Endothelial cell of umbilical vein (primary cell): ENCODE measurements around the gene HPSE2. TPM values are rescaled to one million over a fixed set of nuclear protein-coding genes. Genes with fewer than 3 reads are reported as not detected.

Experiments used
- BruUV-seq: library from RNA; stranded (reverse); fragments of 400-500 nt; replicated peaks from 2 replicates; lab custom pipeline; 2021; lab: Mats Ljungman, UMichigan
- CTCF ChIA-PET: fragments of 300-600, 350-600 bp; sonication (Branson Sonifier 250); formaldehyde crosslinking; loops from one replicate; lab custom pipeline; 2021; ENCODE audit warnings: antibody characterized with exemption, inconsistent platforms; lab: Charles Lee
- POLR2A ChIA-PET: fragments of 300-600, 350-600 bp; sonication (Branson Sonifier 250); formaldehyde crosslinking; loops from one replicate; lab custom pipeline; 2021; ENCODE audit warnings: antibody characterized with exemption, inconsistent platforms; lab: Charles Lee
- DNase-seq: peaks from one replicate; pipeline ENCODE4 v3.0.0-alpha.2; 2011; ENCODE audit warnings: low read depth, low spot score
- FAIRE-seq: peaks from 2 replicates; lab custom pipeline; 2011; peaks lifted over from hg19 to GRCh38; lab: Jason Lieb, UNC
- H2AFZ ChIP-seq: 2 replicates; pipeline ENCODE4 v1.6.0; 2012; ENCODE audit warnings: low read depth, low read length, control low read depth, inconsistent platforms
- H3K27ac ChIP-seq: 2 replicates; pipeline ENCODE4 v1.5.1; 2011; ENCODE audit warnings: low read depth, mild to moderate bottlenecking, control low read depth, low read length, moderate library complexity; ENCODE audit not compliant: insufficient read depth
- H3K27me3 ChIP-seq, 2 experiments: 2 replicates each; pipeline versions ENCODE4 v1.6.0 to v1.6.1; 2011; ENCODE audit warnings: low read length in 2 of 2, mixed read lengths in 1 of 2; ENCODE audit not compliant: control insufficient read depth in 2 of 2, insufficient read depth in 2 of 2
- H3K36me3 ChIP-seq, 2 experiments: 2 replicates in 1 of 2; 3 replicates in 1 of 2; pipeline ENCODE4 v1.5.1; 2011; ENCODE audit warnings: low read length in 2 of 2, mild to moderate bottlenecking in 1 of 2, moderate library complexity in 1 of 2; ENCODE audit not compliant: control insufficient read depth in 2 of 2, insufficient read depth in 2 of 2; ENCODE audit errors: extremely low read depth in 1 of 2
- H3K4me1 ChIP-seq: 3 replicates; pipeline ENCODE4 v1.5.1; 2011; ENCODE audit warnings: mild to moderate bottlenecking, low read length; ENCODE audit not compliant: control insufficient read depth, insufficient read depth; ENCODE audit errors: extremely low read depth
- H3K4me2 ChIP-seq: 2 replicates; pipeline ENCODE4 v1.6.1; 2011; ENCODE audit warnings: low read length, control low read depth, mixed read lengths; ENCODE audit not compliant: insufficient read depth
- H3K4me3 ChIP-seq, 3 experiments: fragments of 200-600 bp in 1 of 3; sonication (generic), shearing (Covaris generic) in 1 of 3; replicated peaks in 1 of 3; 2 replicates each; pipeline ENCODE4 v1.5.1; 2011 to 2016; ENCODE audit warnings: control low read depth in 3 of 3, low read length in 3 of 3, mild to moderate bottlenecking in 2 of 3, inconsistent platforms in 1 of 3, low read depth in 1 of 3, moderate library complexity in 1 of 3; ENCODE audit not compliant: insufficient read depth in 1 of 3
- H3K79me2 ChIP-seq: 2 replicates; pipeline ENCODE4 v1.6.0; 2012; ENCODE audit warnings: low read length, inconsistent platforms; ENCODE audit not compliant: control insufficient read depth, insufficient read depth
- H3K9ac ChIP-seq: replicated peaks from 2 replicates; pipeline ENCODE3; 2011; ENCODE audit warnings: low read length, control low read depth; ENCODE audit not compliant: insufficient read depth; ENCODE audit errors: extremely low read depth
- H3K9me1 ChIP-seq: replicated peaks from 3 replicates; pipeline ENCODE4 v1.6.0; 2011; ENCODE audit warnings: mild to moderate bottlenecking, low read length; ENCODE audit not compliant: control insufficient read depth, insufficient read depth; ENCODE audit errors: extremely low read depth
- H3K9me3 ChIP-seq: replicated peaks from 2 replicates; pipeline ENCODE4 v1.5.1; 2012; ENCODE audit warnings: low read length, inconsistent platforms; ENCODE audit not compliant: control insufficient read depth, insufficient read depth
- H4K20me1 ChIP-seq: replicated peaks from 2 replicates; pipeline ENCODE3; 2011; ENCODE audit warnings: mild to moderate bottlenecking, low read length; ENCODE audit not compliant: control insufficient read depth, insufficient read depth; ENCODE audit errors: extremely low read depth
- CTCF ChIP-seq, 2 donors: IDR thresholded peaks; 1 replicate in 1 of 2; 2 replicates in 1 of 2; pipeline ENCODE4 v1.5.1; 2011; ENCODE audit warnings: low read length in 2 of 2, mild to moderate bottlenecking in 2 of 2, moderate library complexity in 2 of 2, control low read depth in 1 of 2, inconsistent platforms in 1 of 2, low read depth in 1 of 2; ENCODE audit not compliant: insufficient read depth in 1 of 2; ENCODE audit errors: extremely low read depth in 1 of 2
- EZH2 ChIP-seq: IDR thresholded peaks from 2 replicates; pipeline ENCODE4 v1.6.1; 2012; ENCODE audit warnings: borderline replicate concordance, low read depth, mild to moderate bottlenecking, moderate library complexity, low read length, inconsistent platforms; ENCODE audit not compliant: severe bottlenecking
- FOS ChIP-seq: IDR thresholded peaks from 2 replicates; pipeline ENCODE4 v1.6.1; 2011; ENCODE audit warnings: mild to moderate bottlenecking, low read length, moderate library complexity, borderline replicate concordance; ENCODE audit not compliant: insufficient read depth
- GATA2 ChIP-seq: IDR thresholded peaks from 2 replicates; pipeline ENCODE4 v1.7.0; 2011; ENCODE audit warnings: low read depth, mild to moderate bottlenecking, moderate library complexity, mixed read lengths, low read length; ENCODE audit not compliant: insufficient read length, insufficient read depth
- JUN ChIP-seq: IDR thresholded peaks from 2 replicates; pipeline ENCODE4 v1.6.1; 2011; ENCODE audit warnings: borderline replicate concordance, low read depth; ENCODE audit not compliant: insufficient read length, insufficient read depth
- MYC ChIP-seq: IDR thresholded peaks from one replicate; pipeline ENCODE4 v1.6.1; 2011; ENCODE audit warnings: mild to moderate bottlenecking, low read depth, low read length
- POLR2A ChIP-seq: IDR thresholded peaks from 2 replicates; pipeline ENCODE4 v1.6.1; 2012; ENCODE audit warnings: low read depth, mild to moderate bottlenecking, control low read depth, low read length
- POLR2AphosphoS5 ChIP-seq: IDR thresholded peaks from 2 replicates; pipeline ENCODE4 v1.6.1; 2012; ENCODE audit warnings: low read depth, mild to moderate bottlenecking, control low read depth, low read length, moderate library complexity; ENCODE audit not compliant: insufficient read depth
- dilution Hi-C: fragments of 300-500 bp; cut with MboI; formaldehyde crosslinking; loops from one replicate; pipeline ENCODE4 v1.15.0; 2019; ENCODE audit warnings: low sequenced_read_pairs; ENCODE audit not compliant: extremely low pct_ligation_motif_present
- intact Hi-C: fragments of 100-400 bp; cut with micrococcal nuclease; formaldehyde crosslinking; loops from one replicate; pipeline ENCODE4 v1.10.0; 2022
- polyA plus RNA-seq, 4 experiments: library from polyadenylated mRNA; depleted of rRNA in 3 of 4; stranded (reverse) in 3 of 4; unstranded in 1 of 4; fragments of >200 nt; gene quantifications; 2 replicates each; pipeline versions ENCODE4 v1.2.1 to v1.2.3, GENCODE V29; 2011 to 2012; ENCODE audit warnings: missing spikeins in 1 of 4
- total RNA-seq: library from RNA; stranded (reverse); gene quantifications from 2 replicates; pipeline ENCODE4 v1.2.3, GENCODE V29; 2021
- TF ChIP-seq, protein P1 (sequence below): IDR thresholded peaks from 2 replicates; pipeline ENCODE4 v1.6.1; 2011; ENCODE audit not compliant: insufficient read depth, insufficient read length

HPSE2 gene
- total and polyA plus RNA-seq, 2 donors (not counting 3 experiments of a cell fraction or from before 2014, with no cell fraction given): not detected

DNA sequence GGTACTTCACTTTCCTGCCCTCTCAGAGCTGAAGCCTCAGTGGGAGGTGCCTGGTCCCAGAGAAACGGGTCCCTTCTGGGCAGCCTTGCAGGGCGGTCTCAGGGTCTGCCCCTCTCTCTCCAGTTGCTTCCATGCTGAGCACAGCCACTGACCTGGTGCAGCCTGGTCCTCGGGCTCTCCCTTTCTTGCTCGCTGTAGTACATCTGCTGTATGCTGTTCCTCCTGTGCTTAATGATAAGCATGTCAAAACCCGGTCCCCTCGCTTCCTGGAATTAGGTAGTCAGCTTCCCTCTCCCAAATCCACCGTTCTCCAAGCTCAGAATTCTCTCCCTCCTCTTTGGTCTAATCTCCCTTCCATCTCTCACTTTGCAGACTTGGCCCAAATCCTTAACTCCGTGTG, 777.9 kb downstream of the HPSE2 start:
- TF ChIP-seq MYC (no peak), EZH2 (no peak), CTCF (IDR thresholded peaks at IDR 0.05; ENCODE audit: extremely low read depth in 1 of 2, insufficient read depth in 1 of 2, low read depth in 1 of 2, low read length in 2 of 2) (no peak), POLR2AphosphoS5 (no peak), FOS (no peak), JUN (no peak), POLR2A (no peak), GATA2 (no peak)
- TF ChIP-seq, protein P1, sequence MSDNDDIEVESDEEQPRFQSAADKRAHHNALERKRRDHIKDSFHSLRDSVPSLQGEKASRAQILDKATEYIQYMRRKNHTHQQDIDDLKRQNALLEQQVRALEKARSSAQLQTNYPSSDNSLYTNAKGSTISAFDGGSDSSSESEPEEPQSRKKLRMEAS: no peak
- Histone ChIP-seq H3K4me1 (peaks cover 15% of the 10 kb centered on the region), H3K4me2 (no peak overlapping the region), H3K36me3 (no peaks in the 10 kb centered on the region), H3K9me3 (no peaks in the 10 kb centered on the region), H3K4me3 (no peak overlapping the region), H3K9ac (no peak overlapping the region), H3K79me2 (no peaks in the 10 kb centered on the region), H2AFZ (no peak overlapping the region), H3K27ac (no peak overlapping the region), H4K20me1 (no peaks in the 10 kb centered on the region), H3K27me3 (no peaks in the 10 kb centered on the region), H3K9me1 (no peaks in the 10 kb centered on the region)
- POLR2A ChIA-PET: no interaction called here
- FAIRE-seq (no peak), DNase-seq (no peak)
- BruUV-seq: no TSS peak
- intact Hi-C loops (no loop called here), dilution Hi-C loops (no loop called here)
- CTCF ChIA-PET: interaction anchor here (1.0 to 1.8 kb wide), 2 partner anchors 10 to 287 kb away, joined by 3 to 8 read pairs; no protein-coding TSS in a partner anchor
